Erythroblast (primary cell): ENCODE results near the gene FOCAD.

ENCODE experiments used
- GATA1 ChIP-seq: IDR thresholded peaks from 2 replicates; pipeline ENCODE4 v1.6.1; 2011; ENCODE audit warnings: low read depth, mild to moderate bottlenecking, control low read depth, low read length, moderate library complexity
- POLR2A ChIP-seq: IDR thresholded peaks from 2 replicates; pipeline ENCODE4 v1.6.1; 2011; ENCODE audit warnings: mild to moderate bottlenecking, low read length

DNA sequence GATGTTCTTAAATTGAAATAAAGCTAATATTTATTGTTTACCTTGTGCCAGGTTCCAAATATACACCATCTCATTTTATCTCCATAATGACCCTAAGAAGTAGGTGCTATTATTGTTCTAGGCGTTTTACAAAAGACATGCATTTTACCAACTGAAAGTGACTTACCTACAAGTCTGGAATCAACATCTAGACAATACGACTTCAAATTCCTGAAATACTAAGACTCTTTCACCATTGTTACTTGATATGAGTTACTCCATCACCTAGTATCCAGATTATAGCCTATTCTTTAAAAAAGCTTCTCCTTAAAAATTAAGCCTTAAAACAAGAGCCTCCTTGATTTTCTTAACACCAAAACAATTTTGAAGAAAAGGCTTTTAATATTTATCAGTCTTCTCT is 334.1 kb downstream of the FOCAD start:
- no peak for TF ChIP-seq POLR2A
- no peak for TF ChIP-seq GATA1
